ENCODE data around the gene LEP.

Gene LEP

DNA sequence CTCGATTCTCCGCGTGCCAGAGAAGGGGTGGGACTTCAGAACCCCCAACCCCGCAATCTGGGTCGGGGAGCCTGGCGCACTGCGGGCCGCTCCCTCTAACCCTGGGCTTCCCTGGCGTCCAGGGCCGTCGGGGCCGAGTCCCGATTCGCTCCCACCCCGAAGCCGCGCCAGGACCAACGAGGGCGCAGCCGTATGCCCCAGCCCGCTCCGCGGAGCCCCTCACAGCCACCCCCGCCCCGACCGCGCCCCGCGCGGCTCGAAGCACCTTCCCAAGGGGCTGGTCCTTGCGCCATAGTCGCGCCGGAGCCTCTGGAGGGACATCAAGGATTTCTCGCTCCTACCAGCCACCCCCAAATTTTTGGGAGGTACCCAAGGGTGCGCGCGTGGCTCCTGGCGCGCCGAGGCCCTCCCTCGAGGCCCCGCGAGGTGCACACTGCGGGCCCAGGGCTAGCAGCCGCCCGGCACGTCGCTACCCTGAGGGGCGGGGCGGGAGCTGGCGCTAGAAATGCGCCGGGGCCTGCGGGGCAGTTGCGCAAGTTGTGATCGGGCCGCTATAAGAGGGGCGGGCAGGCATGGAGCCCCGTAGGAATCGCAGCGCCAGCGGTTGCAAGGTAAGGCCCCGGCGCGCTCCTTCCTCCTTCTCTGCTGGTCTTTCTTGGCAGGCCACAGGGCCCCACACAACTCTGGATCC lies at the start of gene LEP:
Gene LEP, plus strand, starts transcription at position 583 of the 691 bp plus-strand sequence. CDS start 10,741 bp downstream, outside the sequence.
- DNase-seq (ENCODE audit: insufficient read length, low spot score) (no peak), FAIRE-seq (no peak)

DNA sequence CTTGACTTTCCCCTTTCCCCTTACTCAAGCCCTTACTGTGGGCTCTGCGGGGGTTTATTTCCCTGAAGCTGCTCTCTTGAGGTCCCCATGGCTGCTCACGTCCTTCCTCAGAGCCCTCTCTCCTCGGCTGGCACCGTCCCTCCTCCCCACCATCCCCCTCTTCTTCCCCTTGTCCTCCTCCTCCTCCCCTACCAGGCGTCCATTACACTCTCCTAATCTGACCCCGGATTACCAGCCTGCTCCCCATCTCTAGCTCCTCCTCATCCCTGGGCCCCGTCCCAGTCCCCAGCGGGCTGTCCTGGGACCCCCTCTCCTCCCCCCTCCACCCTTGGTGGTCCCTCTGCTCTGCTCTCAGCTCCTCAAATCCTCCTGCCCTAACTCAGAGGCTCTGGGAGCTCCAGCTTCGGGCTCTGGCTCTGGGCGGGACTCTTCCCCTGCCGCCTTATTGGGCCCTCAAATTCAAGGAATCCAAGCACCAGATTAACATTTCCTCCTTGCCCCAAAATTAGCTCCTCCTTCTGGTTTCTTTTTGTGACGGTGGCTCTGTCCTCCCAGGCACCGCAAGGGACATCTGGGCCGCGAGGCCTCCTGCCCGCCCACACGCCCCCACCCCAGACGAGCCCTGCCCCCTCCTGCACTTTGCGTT lies 48.5 kb upstream of the LEP start:
- no peak for DNase-seq (ENCODE audit: insufficient read length, low spot score)
- no peak for FAIRE-seq

DNA sequence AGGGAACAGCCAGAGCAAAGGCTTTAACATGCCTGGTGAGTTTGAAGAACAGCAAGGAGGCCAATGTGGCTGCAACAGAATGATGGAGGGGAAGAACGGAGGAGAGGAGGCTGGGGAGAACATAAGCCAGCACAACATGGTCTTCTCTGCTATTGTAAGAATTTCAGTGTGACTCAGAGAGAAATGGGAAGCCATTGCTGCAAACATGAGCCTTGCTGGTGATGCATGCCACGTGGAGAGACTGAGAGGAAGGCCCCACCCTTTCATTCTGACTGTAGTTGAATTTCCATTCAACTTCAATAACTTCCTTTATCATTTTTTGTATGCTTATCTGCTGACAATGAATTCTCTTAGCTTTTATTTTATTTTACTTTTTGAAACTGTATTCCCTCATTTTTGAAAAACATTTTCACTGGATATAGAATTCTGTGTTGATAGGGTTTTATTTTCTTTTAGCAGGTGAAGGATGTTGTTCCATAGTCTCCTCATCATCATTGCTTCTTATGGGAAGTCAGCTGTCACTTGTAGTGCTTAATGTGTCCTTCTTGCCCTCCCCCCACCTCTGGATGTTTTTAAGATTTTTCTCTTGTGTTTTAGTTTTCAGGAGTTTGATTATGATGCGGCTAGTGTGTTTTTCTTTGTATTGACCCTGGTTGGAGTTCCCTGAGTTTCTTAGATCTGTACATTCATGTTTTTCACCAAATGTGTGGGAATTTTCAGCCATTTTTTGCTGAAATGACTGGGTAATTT lies 46.4 kb upstream of the LEP start:
- DNase-seq (ENCODE audit: insufficient read length, low spot score) (no peak), FAIRE-seq (no peak)

DNA sequence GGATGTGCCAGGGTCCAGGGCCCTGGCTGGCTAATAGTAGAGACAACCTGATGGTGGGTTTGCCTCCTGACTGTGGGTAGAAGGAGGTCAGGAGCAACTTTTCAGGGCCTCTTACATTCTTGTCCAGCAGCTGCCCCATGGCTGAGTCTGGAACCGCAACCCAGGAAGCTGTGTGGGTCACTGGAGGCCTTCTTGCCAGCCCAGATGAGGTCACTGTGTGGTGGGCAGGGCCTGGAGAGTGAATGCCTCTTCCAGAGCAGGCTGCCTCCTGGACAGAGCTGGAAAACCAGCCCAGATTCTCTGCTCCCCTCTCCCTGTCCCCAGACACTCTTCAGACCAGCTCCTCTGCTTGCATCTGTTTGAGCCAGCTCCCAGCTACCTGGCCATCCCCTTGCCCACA lies 43.5 kb upstream of the LEP start:
- FAIRE-seq = no peak
- no peak for DNase-seq (ENCODE audit: insufficient read length, low spot score)

DNA sequence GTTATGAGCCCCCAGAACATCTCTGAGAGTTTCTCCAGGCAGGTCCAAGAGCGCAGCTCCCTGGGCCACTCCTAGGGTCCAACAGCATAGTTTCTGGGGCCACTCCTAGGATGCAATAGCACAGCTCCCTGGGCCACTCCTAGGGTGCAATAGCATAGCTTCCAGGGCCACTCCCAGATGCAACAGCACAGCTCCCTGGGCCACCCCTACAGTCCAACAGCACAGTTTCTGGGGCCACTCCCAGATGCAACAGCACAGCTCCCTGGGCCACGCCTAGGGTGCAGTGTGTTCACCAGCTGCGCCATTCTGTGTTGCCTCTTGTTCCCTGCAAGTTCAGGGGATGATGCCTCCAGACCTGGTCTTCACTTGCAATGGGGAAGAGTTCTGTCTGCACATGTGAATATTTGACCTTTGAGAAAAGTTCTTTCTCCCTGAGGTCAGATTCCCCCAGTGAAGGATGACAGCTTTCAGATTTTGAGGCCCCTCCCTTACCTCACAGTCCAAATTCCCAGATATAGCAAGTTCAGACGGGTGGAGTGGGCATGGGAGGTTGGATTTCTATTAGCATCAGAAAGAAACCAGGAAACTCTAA lies 43.0 kb upstream of the LEP start:
- FAIRE-seq (no peak), DNase-seq (ENCODE audit: insufficient read length, low spot score) (no peak)

DNA sequence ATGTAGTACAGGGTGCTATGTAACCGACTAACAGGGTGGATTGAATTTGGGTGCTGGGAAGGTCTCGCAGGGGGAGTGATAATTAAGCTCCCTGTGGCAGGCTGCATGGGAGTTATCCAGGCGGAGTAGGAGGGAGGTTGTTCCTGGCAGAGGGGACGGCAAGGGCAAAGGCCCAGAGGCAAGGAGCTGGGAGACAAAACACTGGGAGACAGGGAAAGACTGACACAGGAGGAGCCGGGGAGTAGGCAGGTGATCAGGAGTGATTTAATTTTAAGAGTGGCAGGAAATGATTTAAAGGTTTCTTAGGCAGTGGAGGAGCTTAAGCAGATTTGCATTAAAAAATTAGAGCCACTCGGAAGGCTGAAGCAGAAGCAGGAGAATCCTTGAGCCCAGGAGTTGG lies 40.7 kb upstream of the LEP start:
- no peak for FAIRE-seq
- no peak for DNase-seq (ENCODE audit: insufficient read length, low spot score)

DNA sequence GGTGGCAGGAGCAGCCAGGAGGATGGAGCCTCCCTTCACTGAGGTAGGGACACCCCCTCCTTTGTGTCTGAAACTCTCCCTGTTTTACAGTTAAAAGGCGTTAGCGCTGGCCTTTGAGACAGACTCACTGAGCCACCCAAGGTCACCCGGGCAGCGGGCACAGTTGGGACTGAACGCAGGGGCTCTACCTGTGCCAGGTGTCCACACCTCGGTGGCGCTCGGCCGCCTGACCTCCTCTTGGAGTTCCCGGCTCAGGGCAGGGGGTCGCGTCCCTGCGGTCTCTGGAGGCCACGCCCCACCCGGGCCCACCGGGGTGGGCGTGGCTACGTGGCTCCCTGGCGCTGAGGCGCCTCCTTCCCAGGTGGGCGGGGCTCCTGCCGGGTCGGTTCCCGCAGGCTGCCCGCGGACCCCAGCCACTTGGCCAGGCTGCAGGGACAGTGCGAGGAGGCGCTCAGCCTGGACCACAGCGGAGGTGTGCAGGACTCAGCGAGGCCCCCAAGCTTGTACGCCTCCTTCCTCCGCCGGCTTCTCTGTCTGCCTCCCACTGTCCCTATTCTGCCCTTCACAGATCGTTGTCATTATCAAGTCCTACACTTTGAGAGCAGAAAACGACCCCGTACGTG lies 39.9 kb upstream of the LEP start:
- FAIRE-seq (no peak), DNase-seq (ENCODE audit: insufficient read length, low spot score) (no peak)

DNA sequence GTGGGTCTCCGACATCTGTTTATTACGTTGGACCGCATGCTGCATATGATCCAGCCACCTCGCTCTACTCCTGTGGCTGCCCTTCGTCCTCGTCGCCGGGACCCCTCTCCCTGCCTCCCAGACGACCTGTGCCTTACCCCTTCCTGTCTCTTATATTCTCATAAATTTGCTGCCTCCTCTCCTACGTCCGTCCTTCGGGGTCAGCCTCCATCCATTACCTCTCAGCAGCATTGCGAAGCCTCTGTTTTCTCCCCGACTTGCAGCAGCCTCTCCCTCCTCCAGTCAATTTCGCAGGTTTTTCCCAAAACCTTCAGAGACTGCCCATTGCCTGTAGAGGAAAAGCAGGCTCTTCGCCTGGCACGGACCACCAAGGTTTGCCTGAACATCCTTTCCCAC lies 39.4 kb upstream of the LEP start:
- DNase-seq (ENCODE audit: insufficient read length, low spot score) (no peak), FAIRE-seq (no peak)

DNA sequence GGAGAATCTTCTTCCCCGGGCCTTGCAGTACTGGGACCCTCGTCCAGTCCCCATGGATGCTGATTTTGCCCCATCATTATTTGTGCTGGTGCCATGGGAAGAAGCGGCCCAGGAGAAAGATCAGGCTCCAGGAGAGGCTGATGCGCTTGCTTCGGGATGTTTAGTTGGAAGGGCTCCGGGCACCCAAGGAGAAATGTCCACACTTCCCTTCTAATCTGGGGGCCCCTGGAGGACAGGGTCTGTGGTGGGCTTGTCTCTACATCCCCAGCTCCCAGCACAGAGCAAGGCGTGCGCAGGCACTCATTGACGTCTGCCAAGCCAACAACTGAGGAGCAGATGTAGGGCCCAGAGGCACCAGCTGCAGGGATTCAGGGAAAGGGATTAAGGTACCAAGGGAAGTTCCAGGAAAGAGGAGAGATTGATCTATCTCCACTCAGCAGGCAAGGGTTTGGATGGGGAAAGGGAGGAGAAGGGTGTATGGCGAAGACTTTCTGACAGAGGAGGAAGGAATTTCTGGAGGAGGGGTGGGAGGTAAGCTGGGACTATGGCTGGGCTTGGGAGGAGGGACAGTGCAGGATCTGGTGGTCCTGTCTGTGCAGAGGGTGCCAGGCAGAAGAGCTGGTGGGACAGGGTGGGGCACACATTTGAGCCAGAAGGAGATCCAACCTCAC lies 38.7 kb upstream of the LEP start:
- DNase-seq (ENCODE audit: insufficient read length, low spot score) = no peak
- no peak for FAIRE-seq

DNA sequence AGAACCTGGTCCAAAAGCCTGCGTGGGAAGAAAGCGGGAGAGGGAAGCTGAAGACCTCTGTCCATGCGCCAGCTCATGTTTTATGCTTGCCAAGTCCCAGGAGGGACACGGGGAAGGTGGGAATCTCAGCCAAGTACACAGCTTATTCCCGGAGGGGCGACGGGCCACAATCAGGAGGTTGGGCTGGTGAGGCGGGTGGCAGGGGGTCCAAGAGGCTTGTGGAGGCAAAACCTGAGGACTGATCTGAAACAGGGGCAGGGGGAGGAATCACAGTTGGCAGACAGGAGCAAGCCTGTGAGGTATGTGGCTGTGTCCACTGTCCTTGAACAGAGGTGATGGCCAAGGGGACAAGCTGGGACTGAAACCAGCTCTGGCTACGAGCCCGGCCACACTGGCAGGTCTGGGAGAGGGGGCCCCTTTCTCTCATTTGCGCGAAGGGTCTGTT lies 38.0 kb upstream of the LEP start:
- DNase-seq (ENCODE audit: insufficient read length, low spot score) = no peak
- FAIRE-seq = no peak

DNA sequence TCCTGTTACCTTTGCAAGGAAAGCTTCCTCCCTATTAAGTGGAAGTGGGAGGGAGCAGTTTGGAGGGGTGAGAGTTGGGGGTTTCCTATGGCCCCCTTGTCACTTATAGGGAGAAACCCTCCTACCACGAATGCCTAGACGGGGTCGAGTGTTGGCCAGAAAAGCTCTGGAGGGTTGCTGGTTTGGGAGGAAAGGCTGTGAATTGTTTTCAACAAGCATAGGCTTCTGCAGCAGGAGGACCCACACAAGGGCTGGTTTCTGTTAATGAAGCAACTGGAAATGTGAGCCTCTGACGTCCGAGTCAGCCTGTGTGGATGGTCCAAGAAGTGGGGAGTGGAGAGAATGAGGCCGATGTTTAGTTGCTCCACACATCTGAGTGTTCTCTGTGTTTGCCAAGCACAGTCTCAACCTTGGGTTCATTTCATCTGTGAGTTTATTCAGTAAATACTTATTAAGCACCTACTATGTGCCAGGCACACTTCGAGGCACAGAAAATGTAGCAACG lies 37.3 kb upstream of the LEP start:
- DNase-seq (ENCODE audit: insufficient read length, low spot score) (no peak), FAIRE-seq (no peak)

DNA sequence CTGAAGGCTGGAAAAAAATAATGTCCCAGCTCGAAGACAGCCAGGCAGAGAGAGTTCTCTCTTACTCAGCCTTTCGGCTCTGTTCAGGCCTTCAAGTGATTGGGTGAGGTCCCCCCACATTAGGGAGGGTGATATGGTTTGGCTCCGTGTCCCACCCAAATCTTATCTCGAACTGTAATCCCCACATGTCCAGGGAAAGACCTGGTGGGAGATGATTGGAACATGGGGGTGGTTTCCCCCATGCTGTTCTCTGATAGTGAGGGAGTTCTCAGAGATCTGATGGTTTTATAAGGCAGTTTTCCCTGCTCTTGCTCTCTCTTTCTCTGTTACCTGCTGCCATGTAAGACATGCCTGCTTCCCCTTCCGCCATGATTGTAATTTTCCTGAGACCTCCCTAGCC lies 36.6 kb upstream of the LEP start:
- FAIRE-seq (no peak), DNase-seq (ENCODE audit: insufficient read length, low spot score) (no peak)

DNA sequence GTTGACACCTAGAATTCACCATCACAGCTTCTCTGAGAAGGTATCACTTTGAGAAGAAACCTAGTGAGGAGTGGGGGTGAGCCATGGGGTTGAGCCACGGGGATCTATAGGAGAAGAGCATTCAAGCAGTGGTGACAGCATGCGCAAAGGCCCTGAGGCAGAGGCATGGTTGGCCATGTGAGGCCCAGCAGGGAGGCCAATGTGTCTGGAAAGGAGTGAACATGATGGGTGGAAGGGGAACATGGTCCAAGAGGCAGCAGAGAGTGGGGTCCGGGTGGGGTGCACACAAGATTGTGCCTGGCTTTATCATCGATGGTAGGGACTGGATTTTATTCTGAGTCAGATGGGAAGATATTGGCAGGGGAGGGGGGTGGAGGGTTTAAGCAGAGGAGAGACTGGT lies 36.0 kb upstream of the LEP start:
- FAIRE-seq (no peak), DNase-seq (ENCODE audit: insufficient read length, low spot score) (no peak)

DNA sequence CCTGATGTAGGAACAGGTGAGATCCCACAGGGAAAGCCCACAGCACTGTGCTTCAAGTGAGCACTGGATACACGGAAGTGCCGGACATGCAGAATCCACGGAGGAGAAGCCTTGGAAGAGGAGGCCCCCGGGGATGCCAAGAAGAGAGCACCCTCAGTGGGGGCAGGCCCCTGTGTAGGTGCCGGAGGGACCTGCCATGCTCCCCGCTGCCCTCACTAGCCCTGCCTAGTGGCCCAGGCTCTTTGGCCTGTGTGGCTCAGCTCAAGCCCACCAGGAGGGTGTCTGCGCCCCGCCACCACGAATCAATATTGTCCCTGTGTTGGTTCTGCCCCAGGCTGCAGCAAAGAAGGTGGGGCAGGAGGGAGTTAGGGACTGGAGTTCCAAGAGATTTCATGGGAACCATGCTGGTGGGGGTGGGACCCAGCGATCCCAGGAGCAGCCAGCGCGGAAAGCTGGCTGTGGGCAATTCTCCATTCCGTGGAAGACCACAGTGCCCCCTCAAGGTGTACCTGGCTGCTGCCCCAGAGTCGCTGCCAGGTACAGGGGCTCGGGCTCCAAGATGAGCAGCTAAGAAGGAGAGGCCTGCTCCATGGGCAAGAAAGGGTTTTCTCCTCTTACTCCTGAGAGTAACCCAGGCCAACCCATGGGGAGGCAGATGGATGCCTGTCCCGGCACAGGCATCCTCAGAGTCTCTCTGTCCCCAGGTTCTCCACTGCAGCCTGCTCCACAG lies 34.9 kb upstream of the LEP start:
- no peak for DNase-seq (ENCODE audit: insufficient read length, low spot score)
- FAIRE-seq = no peak

DNA sequence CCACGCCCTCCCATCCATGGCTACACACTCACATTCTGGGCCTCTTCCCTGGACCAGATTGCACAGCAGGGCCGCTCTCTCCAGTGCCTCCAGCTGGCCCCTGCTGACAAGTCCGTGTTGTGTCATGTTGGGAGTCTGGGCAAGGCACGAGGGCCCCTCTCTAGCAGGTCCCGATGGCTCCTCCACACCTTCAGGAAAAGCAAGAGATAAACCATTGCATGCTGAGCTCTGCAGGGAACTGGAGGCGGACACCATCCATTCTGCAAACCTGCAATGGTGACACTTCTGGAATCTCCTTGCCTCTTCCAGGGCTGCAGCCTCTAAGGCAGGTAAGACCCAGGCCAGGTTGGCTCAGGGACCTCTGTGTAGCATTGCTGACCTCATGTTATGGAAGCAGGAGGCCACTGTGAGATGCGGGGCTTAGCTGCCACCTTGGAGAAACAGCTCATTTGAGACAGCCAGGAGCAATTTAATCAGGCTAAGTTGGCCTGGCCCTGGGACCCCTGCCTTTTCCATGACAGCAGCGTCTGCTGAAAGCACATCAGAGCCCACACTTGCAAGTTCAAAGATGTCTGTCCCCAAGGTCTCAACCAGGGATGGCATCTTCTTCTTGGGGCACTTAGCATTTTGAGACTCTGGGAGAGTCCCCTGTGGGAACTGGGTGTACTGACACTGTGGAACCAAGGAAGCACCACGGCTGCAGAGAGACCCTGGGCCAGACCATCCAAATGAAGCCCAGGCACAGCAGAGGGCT lies 34.2 kb upstream of the LEP start:
- DNase-seq (ENCODE audit: insufficient read length, low spot score) = no peak
- FAIRE-seq = no peak

DNA sequence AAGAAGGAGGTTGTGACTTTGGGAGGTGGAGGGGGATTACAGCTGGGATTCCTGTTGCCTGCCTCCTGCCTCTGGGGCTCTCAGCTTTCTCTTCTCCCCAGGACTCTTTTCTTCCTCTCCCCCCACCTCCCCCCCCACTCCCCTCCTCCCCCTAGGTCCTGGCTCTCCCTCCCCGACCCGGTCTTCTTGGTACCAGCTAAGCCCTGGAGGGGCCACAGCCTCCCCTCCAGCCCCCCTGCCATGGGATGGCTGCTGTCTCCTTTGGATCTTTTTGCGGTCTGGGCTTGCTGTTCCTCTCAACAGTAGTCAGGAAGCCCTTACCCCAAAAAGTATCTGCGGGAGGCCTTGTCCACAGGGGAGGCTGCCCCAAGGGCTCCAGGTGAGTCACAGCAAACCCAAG lies 33.5 kb upstream of the LEP start:
- FAIRE-seq (no peak), DNase-seq (ENCODE audit: insufficient read length, low spot score) (no peak)

DNA sequence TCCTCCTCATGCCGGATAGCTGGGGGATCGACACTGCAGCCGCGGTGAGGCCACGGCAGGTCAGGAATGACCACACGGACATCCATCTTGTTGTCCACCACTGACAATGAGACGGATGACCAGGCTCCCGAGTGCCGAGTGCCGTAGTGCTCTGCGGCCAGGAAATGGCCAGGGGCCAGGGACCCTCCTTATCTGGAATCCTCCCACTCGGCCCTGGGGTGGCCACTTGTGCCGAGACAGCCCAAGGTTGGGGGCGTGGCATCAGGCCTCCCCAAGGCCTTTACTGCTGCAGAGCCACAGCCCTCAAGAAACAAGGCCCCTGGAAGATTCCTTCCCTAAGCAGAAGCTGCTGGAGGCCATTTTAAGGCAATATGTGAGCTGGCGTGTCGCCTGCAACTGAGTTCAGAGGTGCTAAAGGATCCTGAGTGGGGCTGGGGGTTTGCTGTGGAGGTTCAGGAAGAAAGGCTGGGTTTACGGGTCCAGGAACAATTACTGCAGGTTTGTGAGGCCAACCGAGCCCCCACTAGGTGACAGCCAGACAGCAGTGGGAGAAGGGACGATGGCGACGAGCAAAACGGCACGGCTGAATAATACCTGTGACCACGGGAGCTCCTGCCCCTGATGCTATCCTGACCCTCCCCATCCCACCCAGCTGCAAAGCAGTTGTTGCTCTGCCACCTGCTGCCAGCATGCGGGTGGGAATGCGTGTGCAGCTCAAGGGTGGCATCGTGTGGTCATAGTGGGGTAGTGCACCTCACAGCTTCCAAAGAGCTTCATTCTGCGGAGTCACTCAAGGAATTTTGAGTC lies 31.6 kb upstream of the LEP start:
- DNase-seq (ENCODE audit: insufficient read length, low spot score) (peak; percentile 69), FAIRE-seq (peak; percentile 44)

DNA sequence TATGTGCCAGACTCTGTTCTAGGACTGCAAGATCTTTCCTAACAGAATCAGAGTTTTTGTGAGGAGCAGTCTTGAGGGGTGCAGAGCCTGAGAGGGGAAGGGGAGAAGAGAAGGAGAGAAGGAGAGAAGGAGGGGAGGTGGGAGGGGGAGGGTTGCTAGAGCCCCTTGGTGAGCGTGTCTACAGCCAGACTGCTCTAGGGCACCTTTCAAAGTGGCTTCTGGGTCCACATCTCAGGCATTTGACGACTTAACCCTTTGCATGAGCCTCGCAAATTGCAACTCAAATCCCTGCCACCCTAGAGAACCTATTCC lies 31.1 kb upstream of the LEP start:
- DNase-seq (ENCODE audit: insufficient read length, low spot score) = no peak
- FAIRE-seq = no peak

Data from HTR-8/SVneo (cell line).